ENCODE results near the gene CMSS1. TPM values are rescaled to one million over a fixed set of nuclear protein-coding genes. Genes with fewer than 3 reads are reported as not detected.
"Not testable (repeated sequence)": the region's sequence is repeated elsewhere in the genome, so short reads cannot be mapped to it uniquely, and the experiment has no call there.

CMSS1 gene
- total RNA-seq, 1 donor from 2014 or later: 51.5 TPM

GRCh38 chr3:99817047-99817436, 620 bp upstream of the CMSS1 start:
- DNase-seq (ENCODE audit: low spot score): no peak

DNA sequence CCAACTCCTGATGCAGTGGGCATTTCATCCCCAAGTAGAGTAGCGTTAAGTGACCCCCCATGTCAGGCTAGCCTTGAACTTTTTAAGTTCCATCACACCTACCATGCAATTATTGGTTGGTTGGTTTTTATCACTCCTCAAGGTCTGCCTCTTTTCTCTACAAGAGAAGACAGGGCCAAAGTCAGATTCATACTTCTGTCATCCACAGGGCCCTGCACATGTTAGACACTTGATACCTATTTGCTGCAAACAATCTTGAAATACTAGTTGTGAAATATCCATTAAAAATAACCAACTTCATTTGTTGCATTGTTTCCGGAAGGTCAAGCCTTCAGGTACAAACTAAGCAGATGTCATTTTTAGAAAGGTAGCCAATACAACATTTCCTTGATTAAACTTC, 1.2 kb downstream of the CMSS1 start:
- DNase-seq (ENCODE audit: low spot score): no peak

GRCh38 chr3:99823723-99824711, 6.4 kb downstream of the CMSS1 start:
- no peak for DNase-seq (ENCODE audit: low spot score)

DNA sequence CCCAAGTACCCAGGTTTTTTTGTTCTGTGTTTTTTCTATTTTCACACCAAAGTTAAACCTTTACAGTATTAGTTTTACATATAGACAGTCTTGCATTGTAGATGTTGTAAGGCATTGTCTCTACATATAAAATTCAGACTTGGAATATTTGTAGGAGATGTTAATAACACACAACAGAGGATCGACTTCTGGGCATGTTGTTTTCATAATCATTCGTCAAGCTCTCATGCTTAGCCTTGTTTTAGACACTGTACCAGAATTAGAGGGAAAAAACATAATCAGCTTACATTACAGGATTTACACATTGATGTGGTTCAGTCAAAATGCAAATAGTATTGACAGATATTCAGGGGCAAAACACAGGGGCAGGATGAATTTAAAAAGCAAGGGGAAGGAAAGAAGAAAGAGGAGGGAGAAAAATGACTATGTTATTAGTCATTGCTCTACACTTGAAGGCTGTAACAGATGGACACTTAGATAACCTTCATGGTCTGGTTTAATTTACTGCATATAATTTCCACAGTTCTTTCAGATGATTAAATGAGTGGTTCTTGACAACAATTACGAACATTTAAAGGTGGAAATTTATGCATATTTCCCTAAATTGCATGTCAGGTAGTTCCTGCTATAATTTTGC, 7.5 kb downstream of the CMSS1 start:
- DNase-seq (ENCODE audit: low spot score): no peak

- no peak for DNase-seq (ENCODE audit: low spot score)
Observed at GRCh38 chr3:99829844-99830243, 12.2 kb downstream of the CMSS1 start.

- no peak for DNase-seq (ENCODE audit: low spot score)
Observed at GRCh38 chr3:99833617-99834205, 16.0 kb downstream of the CMSS1 start.

DNA sequence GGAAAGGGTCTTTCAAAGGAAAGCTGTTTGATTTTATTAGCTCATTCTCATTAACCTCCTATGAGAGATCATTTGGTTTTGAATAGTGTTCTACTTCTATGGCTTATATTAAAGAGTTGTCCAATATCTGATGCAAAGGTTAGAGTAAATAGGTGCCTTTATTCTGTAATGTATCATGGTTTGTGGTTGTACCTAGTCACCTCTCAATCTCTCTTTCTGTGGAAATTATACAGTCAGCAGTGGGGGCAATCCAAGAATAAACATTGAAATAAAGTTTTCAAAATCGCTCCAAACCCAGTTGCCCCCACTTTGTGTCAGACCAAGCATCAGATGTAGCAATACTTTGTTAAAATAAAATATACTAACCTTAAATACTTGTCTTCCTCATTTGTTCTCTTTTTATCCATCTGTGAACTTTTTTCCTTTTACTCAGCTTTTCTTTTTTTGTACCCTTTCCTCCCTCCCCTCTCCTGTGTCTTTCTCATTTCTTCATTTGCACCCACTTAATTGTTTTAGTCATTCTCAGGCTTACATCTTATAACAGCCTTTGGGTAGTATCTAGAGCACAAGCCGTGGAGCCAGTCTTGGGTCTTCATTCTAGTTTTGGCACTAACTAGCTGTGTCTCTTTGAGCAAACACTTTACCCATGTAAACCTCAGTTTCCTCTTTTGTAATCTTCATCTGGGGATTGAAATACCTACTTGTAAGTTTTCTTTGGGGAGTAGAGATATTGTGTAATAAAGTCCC, 16.7 kb downstream of the CMSS1 start:
- no peak for DNase-seq (ENCODE audit: low spot score)

DNA sequence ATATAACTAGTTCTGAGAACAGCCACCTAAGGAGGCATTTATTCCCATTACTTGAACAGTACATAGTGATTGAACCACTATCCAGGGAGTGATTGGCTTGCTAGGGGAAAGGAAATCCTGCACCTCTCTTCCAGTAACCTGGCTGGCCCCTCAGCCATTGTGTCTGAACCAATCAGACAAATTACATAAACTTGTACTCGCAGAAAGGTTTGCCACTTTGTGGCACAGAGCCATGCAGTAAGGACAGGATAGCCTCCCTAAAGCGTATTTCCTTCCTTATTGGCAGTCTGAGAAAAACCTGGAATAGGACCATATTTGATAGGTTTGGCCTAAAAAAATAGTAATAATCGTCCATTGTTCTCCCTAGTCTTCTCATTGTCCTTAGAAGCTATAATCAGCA, 19.0 kb downstream of the CMSS1 start:
- DNase-seq (ENCODE audit: low spot score): no peak

GRCh38 chr3:99837715-99838114, 20.1 kb downstream of the CMSS1 start:
- no peak for DNase-seq (ENCODE audit: low spot score)

GRCh38 chr3:99838755-99839154, 21.1 kb downstream of the CMSS1 start:
- DNase-seq (ENCODE audit: low spot score): no peak

GRCh38 chr3:99839613-99840012, 22.0 kb downstream of the CMSS1 start:
- DNase-seq (ENCODE audit: low spot score): no peak

DNA sequence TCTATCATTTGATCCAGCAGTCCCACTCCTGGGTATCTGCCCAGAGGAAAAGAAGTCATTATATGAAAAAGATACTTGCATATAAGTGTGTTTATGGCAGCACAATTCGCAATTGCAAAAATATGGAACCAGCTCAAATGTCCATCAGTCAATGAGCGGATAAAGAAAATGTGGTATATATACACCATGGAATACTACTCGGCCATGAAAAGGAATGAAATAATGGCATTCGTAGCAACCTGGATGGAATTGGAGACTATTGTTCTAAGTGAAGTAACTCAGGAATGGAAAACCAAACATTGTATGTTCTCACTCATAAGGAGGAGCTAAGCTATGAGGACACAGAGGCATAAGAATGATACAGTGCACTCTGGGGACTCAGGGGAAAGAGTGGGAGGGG, 24.3 kb downstream of the CMSS1 start:
- DNase-seq (ENCODE audit: low spot score): not testable (repeated sequence)

- DNase-seq (ENCODE audit: low spot score): no peak
Observed at GRCh38 chr3:99842826-99843589, 25.3 kb downstream of the CMSS1 start.

DNA sequence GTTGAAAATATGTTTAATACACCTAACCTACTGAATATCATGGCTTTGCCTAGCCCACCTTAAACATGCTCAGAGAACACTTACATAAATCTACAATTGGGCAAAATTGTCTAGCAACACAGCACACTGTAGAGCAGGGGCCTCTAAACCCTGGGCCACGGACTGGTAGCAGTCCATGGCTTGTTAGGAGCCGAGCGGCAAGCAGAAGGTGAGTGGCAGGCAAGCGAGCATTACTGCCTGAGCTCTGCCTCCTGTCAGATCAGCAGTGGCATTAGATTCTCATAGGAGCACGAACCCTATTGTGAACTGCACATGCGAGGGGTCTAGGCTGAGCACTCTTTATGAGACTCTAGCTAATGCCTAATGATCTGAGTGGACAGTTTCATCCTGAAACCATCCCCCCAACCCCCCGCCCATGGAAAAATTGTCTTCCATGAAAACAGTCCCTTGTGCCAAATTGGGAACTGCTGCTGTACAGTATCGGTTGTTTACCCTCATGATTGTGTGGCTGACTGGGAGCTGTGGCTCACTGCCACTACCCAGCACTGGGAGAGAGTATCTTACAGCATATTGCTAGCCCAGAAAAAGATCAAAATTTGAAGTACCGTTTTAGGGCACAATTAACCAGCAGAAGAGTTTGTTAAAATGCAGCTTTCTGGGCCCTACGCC, 26.1 kb downstream of the CMSS1 start:
- no peak for DNase-seq (ENCODE audit: low spot score)

DNA sequence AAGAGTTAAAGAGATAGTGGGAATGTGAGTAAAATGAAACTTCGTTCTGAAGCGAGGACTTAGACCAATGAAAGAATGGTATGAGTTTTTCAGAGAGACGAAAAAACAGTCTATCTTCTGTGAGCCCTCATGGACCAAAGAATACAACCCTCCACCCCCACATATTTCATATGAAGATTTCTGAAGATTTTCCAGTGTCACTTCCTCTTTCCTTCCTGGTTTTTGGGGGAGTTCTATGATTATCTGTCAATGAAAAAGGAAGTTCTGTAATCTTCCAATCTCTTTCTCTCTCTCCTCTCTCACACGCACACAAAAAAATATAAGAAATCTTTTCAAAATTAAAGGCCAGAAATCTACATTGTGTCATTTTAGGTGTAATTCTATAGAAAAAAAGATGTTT, 27.7 kb downstream of the CMSS1 start:
- no peak for DNase-seq (ENCODE audit: low spot score)

- no peak for DNase-seq (ENCODE audit: low spot score)
Observed at GRCh38 chr3:99845999-99846398, 28.3 kb downstream of the CMSS1 start.

- DNase-seq (ENCODE audit: low spot score): no peak
Observed at GRCh38 chr3:99846477-99847160, 29.0 kb downstream of the CMSS1 start.

DNA sequence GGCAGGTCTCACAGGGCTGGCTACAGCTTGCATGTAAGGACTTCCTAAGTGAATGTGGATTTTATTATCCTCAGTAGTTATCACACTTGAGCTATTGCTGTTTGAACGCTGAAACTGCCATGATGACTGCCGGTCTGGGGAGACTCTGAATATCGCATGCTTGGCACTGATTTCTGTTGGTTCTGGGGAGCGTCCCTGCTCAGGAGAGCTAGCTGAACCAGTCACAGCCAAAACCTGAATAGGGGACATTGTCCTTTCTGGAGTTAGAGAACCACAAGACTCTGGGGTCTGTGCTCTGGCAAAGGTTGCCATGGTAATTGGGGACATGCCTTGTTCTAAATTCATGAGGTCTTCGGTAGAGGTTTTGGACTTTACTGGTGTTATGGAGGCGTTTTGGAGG, 30.8 kb downstream of the CMSS1 start:
- DNase-seq (ENCODE audit: low spot score): no peak

DNA sequence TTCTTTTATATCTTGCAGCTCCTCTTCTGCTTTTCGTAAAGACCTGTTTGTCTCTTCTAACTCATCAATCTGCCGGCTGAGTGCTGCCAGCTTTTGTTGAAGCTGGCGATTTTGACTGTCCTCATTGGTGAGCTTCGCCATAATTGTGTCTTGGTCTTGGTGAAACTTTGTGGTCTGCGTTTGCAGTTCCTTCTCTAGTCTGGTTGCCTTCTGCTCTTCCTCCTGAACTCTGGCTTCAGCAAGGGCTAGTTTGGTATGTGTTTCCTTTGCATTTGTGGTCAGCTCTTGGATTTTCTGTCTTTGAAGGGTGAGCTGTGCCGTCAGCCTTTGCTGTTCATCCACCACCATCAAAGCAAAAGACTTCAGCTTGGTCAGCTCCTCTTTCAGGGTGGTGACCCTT, 32.9 kb downstream of the CMSS1 start:
- no peak for DNase-seq (ENCODE audit: low spot score)

- DNase-seq (ENCODE audit: low spot score): no peak
Observed at GRCh38 chr3:99851955-99852354, 34.3 kb downstream of the CMSS1 start.
